ENCODE results near the gene STAMBPL1.
"Not testable (repeated sequence)": the region's sequence is repeated elsewhere in the genome, so short reads cannot be mapped to it uniquely, and the experiment has no call there.

STAMBPL1 gene

GRCh38 chr10:88858491-88858890, 21.6 kb upstream of the STAMBPL1 start:
- DNase-seq = peak; percentile 59

- DNase-seq = no peak
These were observed 19.0 kb upstream of the STAMBPL1 start for GRCh38 chr10:88861036-88861435.

GRCh38 chr10:88865281-88865876, 14.7 kb upstream of the STAMBPL1 start:
- no peak for DNase-seq

- no peak for DNase-seq
These were observed 13.6 kb upstream of the STAMBPL1 start for GRCh38 chr10:88866454-88866853.

GRCh38 chr10:88870089-88870488, 10.0 kb upstream of the STAMBPL1 start:
- DNase-seq = no peak

- no peak for DNase-seq
These were observed 6.3 kb upstream of the STAMBPL1 start for GRCh38 chr10:88873757-88874156.

- no peak for DNase-seq
These were observed 5.8 kb upstream of the STAMBPL1 start for GRCh38 chr10:88874281-88874680.

GRCh38 chr10:88875081-88875480, 5.0 kb upstream of the STAMBPL1 start:
- no peak for DNase-seq

GRCh38 chr10:88877298-88877697, 2.7 kb upstream of the STAMBPL1 start:
- DNase-seq = no peak

GRCh38 chr10:88880282-88881076, 434 bp downstream of the STAMBPL1 start:
- DNase-seq = peak; percentile 91

GRCh38 chr10:88881320-88881719, 1.3 kb downstream of the STAMBPL1 start:
- no peak for DNase-seq

- DNase-seq = no peak
These were observed 2.0 kb downstream of the STAMBPL1 start for GRCh38 chr10:88881922-88882645.

- not testable (repeated sequence) for DNase-seq
These were observed 2.8 kb downstream of the STAMBPL1 start for GRCh38 chr10:88882646-88883447.

GRCh38 chr10:88883448-88883809, 3.4 kb downstream of the STAMBPL1 start:
- no peak for DNase-seq

- peak; percentile 87 for DNase-seq
These were observed 6.5 kb downstream of the STAMBPL1 start for GRCh38 chr10:88886557-88886956.

GRCh38 chr10:88888810-88889445, 8.9 kb downstream of the STAMBPL1 start:
- DNase-seq = no peak

GRCh38 chr10:88889559-88890337, 9.7 kb downstream of the STAMBPL1 start:
- no peak for DNase-seq

GRCh38 chr10:88890681-88891381, 10.8 kb downstream of the STAMBPL1 start:
- no peak for DNase-seq

GRCh38 chr10:88892222-88892967, 12.3 kb downstream of the STAMBPL1 start:
- no peak for DNase-seq

GRCh38 chr10:88893611-88894010, 13.6 kb downstream of the STAMBPL1 start:
- no peak for DNase-seq

All from activated CD4-positive, alpha-beta T cell treated with anti-CD3 and anti-CD28 coated beads, Interleukin-2, amount 50 U/mL, for 16 hours (primary cell).